Keratinocyte (primary cell): ENCODE data around the gene MIA3. TPM values are rescaled to one million over a fixed set of nuclear protein-coding genes. Genes with fewer than 3 reads are reported as not detected.

Experiments used
- DNase-seq: peaks from one replicate; pipeline ENCODE4 v3.0.0-alpha.2; 2011; ENCODE audit warnings: low read depth, missing footprints, low spot score
- FAIRE-seq: peaks from 2 replicates; lab custom pipeline; 2011; peaks lifted over from hg19 to GRCh38; lab: Jason Lieb, UNC
- H2AFZ ChIP-seq: 2 replicates; pipeline ENCODE4 v1.6.0; 2012; ENCODE audit warnings: low read length, control low read depth, inconsistent platforms; ENCODE audit not compliant: control insufficient read depth
- H3K27ac ChIP-seq: 2 replicates; pipeline ENCODE4 v1.5.1; 2011; ENCODE audit warnings: low read length; ENCODE audit not compliant: control insufficient read depth, insufficient read depth
- H3K27me3 ChIP-seq: 3 replicates; pipeline ENCODE4 v1.6.0; 2011; ENCODE audit warnings: low read length; ENCODE audit not compliant: control insufficient read depth, insufficient read depth; ENCODE audit errors: extremely low read depth
- H3K36me3 ChIP-seq, 2 experiments: 2 replicates in 1 of 2; 3 replicates in 1 of 2; pipeline ENCODE4 v1.5.1; 2011; ENCODE audit warnings: low read length in 2 of 2, mild to moderate bottlenecking in 1 of 2; ENCODE audit not compliant: control insufficient read depth in 2 of 2, insufficient read depth in 2 of 2; ENCODE audit errors: extremely low read depth in 1 of 2
- H3K4me1 ChIP-seq: 3 replicates; pipeline ENCODE4 v1.5.1; 2011; ENCODE audit warnings: low read length; ENCODE audit not compliant: control insufficient read depth, insufficient read depth; ENCODE audit errors: extremely low read depth
- H3K4me2 ChIP-seq: 3 replicates; pipeline ENCODE4 v1.6.0; 2011; ENCODE audit warnings: low read depth, low read length; ENCODE audit not compliant: control insufficient read depth, insufficient read depth; ENCODE audit errors: extremely low read depth
- H3K4me3 ChIP-seq, 3 experiments: fragments of 200-600 bp in 1 of 3; sonication (generic) in 1 of 3; 2 replicates in 2 of 3; 3 replicates in 1 of 3; pipeline ENCODE4 v1.5.1; 2011 to 2016; ENCODE audit warnings: low read length in 3 of 3, mild to moderate bottlenecking in 3 of 3, control low read depth in 2 of 3, inconsistent platforms in 1 of 3, low read depth in 1 of 3, mixed read lengths in 1 of 3, mixed run types in 1 of 3, moderate library complexity in 1 of 3; ENCODE audit not compliant: control insufficient read depth in 2 of 3, insufficient read depth in 2 of 3; ENCODE audit errors: extremely low read depth in 1 of 3
- H3K79me2 ChIP-seq: 2 replicates; pipeline ENCODE4 v1.6.0; 2012; ENCODE audit warnings: low read length; ENCODE audit not compliant: control insufficient read depth, insufficient read depth
- H3K9ac ChIP-seq: 3 replicates; pipeline ENCODE4 v1.6.0; 2011; ENCODE audit warnings: low read length; ENCODE audit not compliant: control insufficient read depth, insufficient read depth; ENCODE audit errors: extremely low read depth
- H3K9me1 ChIP-seq: 3 replicates; pipeline ENCODE4 v1.6.0; 2011; ENCODE audit warnings: low read length; ENCODE audit not compliant: control insufficient read depth, insufficient read depth; ENCODE audit errors: extremely low read depth
- H3K9me3 ChIP-seq: 2 replicates; pipeline ENCODE4 v1.5.1; 2012; ENCODE audit warnings: low read depth, low read length; ENCODE audit not compliant: control insufficient read depth
- H4K20me1 ChIP-seq: 3 replicates; pipeline ENCODE4 v1.6.0; 2011; ENCODE audit warnings: low read length; ENCODE audit not compliant: control insufficient read depth, insufficient read depth; ENCODE audit errors: extremely low read depth
- EZH2 ChIP-seq: IDR thresholded peaks from one replicate; pipeline ENCODE4 v1.6.1; 2012; ENCODE audit warnings: inconsistent platforms, mild to moderate bottlenecking, low read length, moderate library complexity
- dilution Hi-C: fragments of 300-500 bp; cut with MboI; formaldehyde crosslinking; loops from one replicate; pipeline ENCODE4 v1.7.0; 2020; ENCODE audit warnings: low sequenced_read_pairs; ENCODE audit not compliant: extremely low pct_ligation_motif_present
- polyA plus RNA-seq, 5 experiments: library from polyadenylated mRNA; depleted of rRNA in 3 of 5; stranded (reverse) in 3 of 5; stranded (forward) in 1 of 5; unstranded in 1 of 5; fragments of >200 nt; gene quantifications; 1 replicate in 1 of 5; 2 replicates in 3 of 5; 3 replicates in 1 of 5; pipeline versions ENCODE4 v1.2.1 to v1.2.3, GENCODE V29; 2011 to 2012; ENCODE audit warnings: missing spikeins in 2 of 5, low read depth in 1 of 5, low replicate concordance in 1 of 5
- TF ChIP-seq, protein P1 (sequence below), 3 experiments: IDR thresholded peaks in 1 of 3; conservative IDR thresholded peaks in 1 of 3; optimal IDR thresholded peaks in 1 of 3; 2 replicates in 2 of 3; 3 replicates in 1 of 3; pipeline versions ENCODE3 to v1.5.1; 2011; ENCODE audit warnings: low read length in 3 of 3, mild to moderate bottlenecking in 3 of 3, moderate library complexity in 2 of 3, control low read depth in 1 of 3, inconsistent platforms in 1 of 3; ENCODE audit not compliant: insufficient read depth in 2 of 3; ENCODE audit errors: extremely low read depth in 1 of 3

MIA3 gene
- polyA plus RNA-seq, 1 donor (not counting 4 experiments of a cell fraction or from before 2014, with no cell fraction given): 29.4 TPM

- peaks cover 6% of the 10 kb centered on the region for H3K4me1 ChIP-seq
- dilution Hi-C loops: no loop called here
- no peak overlapping the region for H3K4me2 ChIP-seq
- H3K79me2 ChIP-seq: peaks cover 12% of the 10 kb centered on the region
- H3K9me1 ChIP-seq: no peaks in the 10 kb centered on the region
- no peak overlapping the region for H3K9ac ChIP-seq
- no peaks in the 10 kb centered on the region for H3K9me3 ChIP-seq
- FAIRE-seq (no peak), DNase-seq (no peak)
- TF ChIP-seq EZH2: no peak
- TF ChIP-seq, protein P1, sequence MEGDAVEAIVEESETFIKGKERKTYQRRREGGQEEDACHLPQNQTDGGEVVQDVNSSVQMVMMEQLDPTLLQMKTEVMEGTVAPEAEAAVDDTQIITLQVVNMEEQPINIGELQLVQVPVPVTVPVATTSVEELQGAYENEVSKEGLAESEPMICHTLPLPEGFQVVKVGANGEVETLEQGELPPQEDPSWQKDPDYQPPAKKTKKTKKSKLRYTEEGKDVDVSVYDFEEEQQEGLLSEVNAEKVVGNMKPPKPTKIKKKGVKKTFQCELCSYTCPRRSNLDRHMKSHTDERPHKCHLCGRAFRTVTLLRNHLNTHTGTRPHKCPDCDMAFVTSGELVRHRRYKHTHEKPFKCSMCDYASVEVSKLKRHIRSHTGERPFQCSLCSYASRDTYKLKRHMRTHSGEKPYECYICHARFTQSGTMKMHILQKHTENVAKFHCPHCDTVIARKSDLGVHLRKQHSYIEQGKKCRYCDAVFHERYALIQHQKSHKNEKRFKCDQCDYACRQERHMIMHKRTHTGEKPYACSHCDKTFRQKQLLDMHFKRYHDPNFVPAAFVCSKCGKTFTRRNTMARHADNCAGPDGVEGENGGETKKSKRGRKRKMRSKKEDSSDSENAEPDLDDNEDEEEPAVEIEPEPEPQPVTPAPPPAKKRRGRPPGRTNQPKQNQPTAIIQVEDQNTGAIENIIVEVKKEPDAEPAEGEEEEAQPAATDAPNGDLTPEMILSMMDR (optimal IDR thresholded peaks at IDR 0.05 in 1 of 3, IDR thresholded peaks at IDR 0.05 in 1 of 3, conservative IDR thresholded peaks at IDR 0.05 in 1 of 3; ENCODE audit: extremely low read depth in 1 of 3, insufficient read depth in 2 of 3, low read length in 3 of 3): no peak
- H3K27me3 ChIP-seq: no peaks in the 10 kb centered on the region
- H2AFZ ChIP-seq: no peak overlapping the region
- no peaks in the 10 kb centered on the region for H4K20me1 ChIP-seq
- H3K36me3 ChIP-seq: peaks cover 0 to 7% of the 10 kb centered on the region in 2 experiments
- no peak overlapping the region for H3K4me3 ChIP-seq
- no peak overlapping the region for H3K27ac ChIP-seq
These were observed 24.6 kb downstream of the MIA3 start for GRCh38 chr1:222642468-222642867.

DNA sequence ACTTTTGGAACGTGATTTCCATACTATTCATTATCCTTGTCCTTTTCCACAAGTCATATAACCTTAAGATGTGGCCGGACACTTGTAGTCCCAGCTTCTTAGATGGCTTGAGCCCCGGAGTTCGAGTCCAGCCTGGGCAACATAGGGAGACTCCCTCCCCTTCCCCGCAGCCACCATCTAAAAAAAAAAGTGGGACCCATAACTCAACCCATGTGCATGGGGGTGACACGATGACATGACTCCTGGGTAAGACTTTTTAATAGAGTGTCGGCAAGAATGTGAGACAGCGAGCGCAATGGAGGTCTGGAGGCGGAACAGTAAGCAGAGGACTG lies 25.7 kb downstream of the MIA3 start:
- peak overlapping the region; percentile 95 for H3K27ac ChIP-seq
- peak overlapping the region; percentile 100 for H3K4me2 ChIP-seq
- no peaks in the 10 kb centered on the region for H3K27me3 ChIP-seq
- no peak for FAIRE-seq
- peak overlapping the region; percentile 78 to 100 (median 98) for H3K4me3 ChIP-seq
- H3K36me3 ChIP-seq: peaks cover 2 to 8% of the 10 kb centered on the region in 2 experiments
- peaks cover 12% of the 10 kb centered on the region for H3K79me2 ChIP-seq
- H3K4me1 ChIP-seq: peaks cover 6% of the 10 kb centered on the region
- dilution Hi-C loops: no loop called here
- no peaks in the 10 kb centered on the region for H3K9me1 ChIP-seq
- H3K9me3 ChIP-seq: no peaks in the 10 kb centered on the region
- TF ChIP-seq, protein P1 (optimal IDR thresholded peaks at IDR 0.05 in 1 of 3, IDR thresholded peaks at IDR 0.05 in 1 of 3, conservative IDR thresholded peaks at IDR 0.05 in 1 of 3; ENCODE audit: extremely low read depth in 1 of 3, insufficient read depth in 2 of 3, low read length in 3 of 3): no peak
- no peak for TF ChIP-seq EZH2
- DNase-seq: no peak
- peak overlapping the region; percentile 95 for H3K9ac ChIP-seq
- peak overlapping the region; percentile 98 for H2AFZ ChIP-seq
- no peaks in the 10 kb centered on the region for H4K20me1 ChIP-seq
